Activated T-cell treated with anti-CD3 and anti-CD28 coated beads for 1 hour (primary cell): ENCODE data around the gene KCNJ4.
"Not testable (repeated sequence)": the region's sequence is repeated elsewhere in the genome, so short reads cannot be mapped to it uniquely, and the experiment has no call there.

ENCODE experiments used
- DNase-seq: peaks from one replicate; pipeline ENCODE4 v3.0.0-alpha.2; 2020; ENCODE audit warnings: low read depth

The KCNJ4 gene

GRCh38 chr22:38470179-38470578 lies 15.2 kb upstream of the KCNJ4 start:
- not testable (repeated sequence) for DNase-seq

- no peak for DNase-seq
These were observed 14.3 kb upstream of the KCNJ4 start for GRCh38 chr22:38469306-38469781.

DNA sequence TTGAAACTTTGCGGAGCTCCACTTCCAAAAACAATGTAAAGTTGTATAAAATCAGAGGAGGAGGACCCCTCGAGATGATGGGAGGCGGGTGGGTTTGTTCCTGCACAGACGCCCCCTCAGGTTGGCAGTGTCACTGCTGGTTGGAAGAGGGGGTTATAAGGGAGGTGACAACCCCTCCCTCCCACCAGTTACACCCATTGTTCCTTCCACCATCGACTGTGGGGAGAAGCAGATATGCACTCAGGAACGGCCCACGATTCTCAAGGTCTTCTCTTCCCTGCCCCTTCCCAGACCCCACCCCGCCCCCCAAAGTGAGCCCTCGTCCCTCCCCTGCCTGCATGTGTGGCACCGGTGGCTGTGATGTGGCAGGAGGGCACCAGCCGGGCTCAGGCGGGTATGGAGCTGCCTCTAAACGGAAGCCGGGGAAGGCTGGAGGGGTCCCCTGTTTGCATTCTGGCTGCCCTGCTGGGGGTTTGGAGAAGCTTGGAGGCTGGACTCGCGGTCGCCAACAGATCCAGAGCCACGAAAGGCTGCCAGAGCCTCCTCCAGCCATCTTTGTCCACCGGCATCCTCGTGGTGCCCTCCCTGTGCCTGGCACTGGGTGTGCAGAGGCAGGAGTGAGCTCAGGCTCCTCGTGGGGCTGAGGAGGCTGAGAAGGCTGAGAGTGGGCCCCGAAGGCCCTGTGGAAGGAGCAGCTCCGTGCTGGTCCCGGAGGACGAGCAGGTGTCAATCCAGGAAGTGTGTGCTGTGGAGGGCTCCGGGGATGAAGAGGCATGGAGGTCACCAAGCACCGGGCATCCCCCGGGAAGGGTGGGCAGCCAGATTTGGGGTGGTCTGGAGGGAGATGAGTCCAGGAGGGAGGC lies 13.7 kb upstream of the KCNJ4 start:
- DNase-seq: no peak

DNA sequence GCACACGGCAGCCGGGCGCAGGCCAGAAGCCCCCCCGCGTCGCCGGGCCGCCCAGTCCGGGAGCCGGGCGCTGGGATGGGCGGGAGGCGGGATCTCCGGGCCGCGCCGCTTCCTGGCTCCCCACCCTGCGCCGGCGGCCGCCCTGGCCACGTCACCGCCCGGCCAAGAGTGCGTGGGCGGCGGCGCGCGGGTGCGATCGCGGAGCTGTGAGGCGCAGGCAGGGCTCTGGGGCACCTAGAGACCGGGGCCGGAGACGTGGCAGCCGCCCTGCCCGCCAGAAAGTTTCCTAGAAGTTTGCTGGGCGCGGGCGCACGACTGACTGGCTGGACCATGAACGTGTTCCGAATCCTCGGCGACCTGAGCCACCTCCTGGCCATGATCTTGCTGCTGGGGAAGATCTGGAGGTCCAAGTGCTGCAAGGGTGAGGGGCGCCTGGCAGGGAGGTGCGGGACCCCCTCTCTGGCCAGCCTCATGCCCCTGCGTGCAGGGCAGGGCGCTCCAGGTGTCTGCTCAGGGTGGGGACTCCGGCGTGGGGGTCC lies 13.0 kb upstream of the KCNJ4 start, which contains the start of gene KDELR3:
Gene KDELR3, plus strand, starts transcription at position 193 of the 539 bp plus-strand sequence. Its CDS starts 138 bp downstream, at position 331.
- peak; percentile 27 for DNase-seq

GRCh38 chr22:38467438-38467903 lies 12.5 kb upstream of the KCNJ4 start:
- no peak for DNase-seq

- no peak for DNase-seq
These were observed 10.9 kb upstream of the KCNJ4 start for GRCh38 chr22:38465673-38466490.

DNA sequence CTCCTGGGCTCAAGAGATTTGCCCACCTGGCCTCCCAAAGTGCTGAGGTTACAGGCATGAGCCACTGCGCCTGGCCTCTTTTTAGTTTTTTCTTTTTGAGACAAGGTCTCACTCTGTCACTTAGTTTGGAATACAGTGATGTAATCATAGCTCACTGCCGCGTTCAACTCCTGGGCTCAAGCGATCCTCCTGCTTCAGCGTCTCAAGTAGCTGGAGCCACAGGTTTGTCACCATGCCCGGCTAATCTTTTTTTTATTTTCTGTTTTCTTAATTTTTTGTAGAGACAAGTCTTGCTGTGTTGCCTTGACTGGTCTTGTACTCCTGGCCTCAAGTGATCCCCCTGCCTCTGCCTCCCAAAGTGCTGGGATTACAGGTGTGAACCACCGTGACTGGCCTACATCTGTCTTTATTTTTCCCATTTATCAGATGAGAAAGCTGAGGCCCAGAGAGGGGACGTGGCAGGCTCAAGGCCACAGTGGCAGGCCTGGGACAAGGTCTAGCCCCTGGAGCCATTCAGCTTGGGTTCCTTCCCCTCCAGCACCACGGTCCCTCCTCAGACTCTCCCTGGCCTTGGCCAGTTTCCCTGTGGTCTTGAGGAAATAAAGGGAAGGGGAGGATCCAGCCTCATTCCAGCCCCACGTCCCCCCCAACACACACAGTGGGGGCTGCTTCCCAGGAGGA lies 10.1 kb upstream of the KCNJ4 start:
- DNase-seq: no peak

- DNase-seq: no peak
These were observed 8.2 kb upstream of the KCNJ4 start for GRCh38 chr22:38462960-38463784.

DNA sequence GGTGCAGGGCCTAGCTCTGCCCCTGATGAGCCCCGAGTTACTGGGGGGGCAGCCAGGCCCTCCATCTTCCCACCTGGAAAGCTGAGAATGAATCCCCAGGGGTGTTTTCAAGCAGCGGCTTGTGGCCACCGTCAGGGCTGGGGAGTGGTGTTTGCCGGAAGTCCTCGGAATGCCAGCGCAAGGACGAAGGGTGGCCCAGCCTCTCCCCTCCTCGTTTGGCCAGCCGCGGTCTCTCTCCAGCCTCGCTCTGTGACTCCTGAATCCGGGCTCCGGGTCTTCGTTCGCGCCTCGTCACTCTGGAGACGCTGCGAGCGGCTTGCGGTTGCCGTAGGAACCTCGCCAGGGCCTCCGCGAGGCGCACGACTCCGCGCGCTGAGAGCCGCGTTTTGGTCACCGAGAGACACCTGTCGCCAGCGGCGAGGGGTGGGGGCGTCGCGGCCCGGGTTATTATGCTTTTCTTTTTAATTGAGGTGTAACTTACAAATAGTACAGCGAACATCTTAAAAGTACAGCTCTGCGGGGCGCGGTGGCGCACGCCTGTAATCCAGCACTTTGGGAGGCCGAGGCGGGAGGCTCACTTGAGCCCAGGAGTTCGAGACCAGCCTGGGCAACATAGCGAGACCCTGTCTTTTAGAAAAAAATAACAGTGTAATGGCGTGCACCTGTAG lies 6.5 kb upstream of the KCNJ4 start:
- DNase-seq: peak; percentile 23

DNA sequence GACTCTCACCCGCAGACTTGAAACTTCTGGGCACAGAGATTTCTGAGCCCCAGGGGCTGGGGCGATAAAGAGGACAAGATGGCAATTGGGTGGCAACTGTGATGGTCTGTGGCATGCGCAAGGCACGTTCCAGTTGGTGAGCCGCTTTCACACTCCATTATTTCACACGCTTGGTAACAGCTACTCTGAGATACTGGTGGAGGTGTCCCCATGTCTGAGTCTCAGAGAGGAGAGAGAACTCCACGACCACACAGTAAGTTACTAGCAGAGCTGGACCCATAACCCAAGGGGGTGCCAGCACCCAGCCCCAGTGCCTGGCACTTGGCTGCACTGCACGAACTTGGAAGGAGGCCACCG lies 6.0 kb upstream of the KCNJ4 start:
- no peak for DNase-seq

- no peak for DNase-seq
These were observed 5.4 kb upstream of the KCNJ4 start for GRCh38 chr22:38460426-38460840.

DNA sequence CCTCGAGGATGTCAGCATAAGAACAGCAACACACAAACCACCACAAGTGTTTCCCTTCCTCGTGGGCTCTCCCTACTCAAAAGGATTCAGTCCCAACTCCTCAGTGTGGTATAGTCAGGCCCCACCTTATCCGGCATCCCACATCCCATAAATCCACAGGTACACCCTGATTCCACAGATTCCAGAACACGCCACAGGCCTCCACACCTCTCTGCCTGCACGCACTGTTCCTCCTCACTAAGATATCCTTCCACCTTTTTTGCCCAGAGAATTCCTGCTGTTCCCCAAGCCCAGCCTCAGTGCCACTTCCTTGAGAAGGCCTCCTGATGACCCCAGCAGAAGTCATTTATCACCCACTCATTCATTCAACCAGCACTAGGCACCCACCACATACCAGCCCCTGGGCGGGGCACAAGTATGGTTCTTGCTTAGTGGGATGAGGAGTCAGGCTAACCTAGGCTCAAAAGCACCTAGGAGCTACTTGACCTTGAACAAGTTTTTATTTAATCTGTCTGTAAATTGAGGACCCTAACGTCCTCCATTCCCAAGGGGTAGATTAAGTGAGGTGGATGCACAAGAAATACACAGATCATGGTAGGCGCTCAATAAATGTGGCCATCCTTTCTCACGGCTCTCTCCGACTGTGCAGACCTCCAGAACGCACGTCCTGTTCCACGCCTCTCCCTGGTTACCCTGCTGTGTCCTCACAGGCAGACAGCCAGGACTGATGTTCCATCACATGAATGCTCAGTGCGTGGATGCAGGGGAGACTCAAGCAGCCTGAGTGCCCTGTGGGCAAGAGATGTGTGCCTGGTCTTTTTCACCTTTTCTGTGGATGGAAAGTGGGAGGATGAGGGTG lies 2.1 kb upstream of the KCNJ4 start:
- DNase-seq: no peak

- DNase-seq: no peak
These were observed 1.4 kb upstream of the KCNJ4 start for GRCh38 chr22:38456272-38456835.

GRCh38 chr22:38455530-38456271 lies 702 bp upstream of the KCNJ4 start:
- DNase-seq: no peak

DNA sequence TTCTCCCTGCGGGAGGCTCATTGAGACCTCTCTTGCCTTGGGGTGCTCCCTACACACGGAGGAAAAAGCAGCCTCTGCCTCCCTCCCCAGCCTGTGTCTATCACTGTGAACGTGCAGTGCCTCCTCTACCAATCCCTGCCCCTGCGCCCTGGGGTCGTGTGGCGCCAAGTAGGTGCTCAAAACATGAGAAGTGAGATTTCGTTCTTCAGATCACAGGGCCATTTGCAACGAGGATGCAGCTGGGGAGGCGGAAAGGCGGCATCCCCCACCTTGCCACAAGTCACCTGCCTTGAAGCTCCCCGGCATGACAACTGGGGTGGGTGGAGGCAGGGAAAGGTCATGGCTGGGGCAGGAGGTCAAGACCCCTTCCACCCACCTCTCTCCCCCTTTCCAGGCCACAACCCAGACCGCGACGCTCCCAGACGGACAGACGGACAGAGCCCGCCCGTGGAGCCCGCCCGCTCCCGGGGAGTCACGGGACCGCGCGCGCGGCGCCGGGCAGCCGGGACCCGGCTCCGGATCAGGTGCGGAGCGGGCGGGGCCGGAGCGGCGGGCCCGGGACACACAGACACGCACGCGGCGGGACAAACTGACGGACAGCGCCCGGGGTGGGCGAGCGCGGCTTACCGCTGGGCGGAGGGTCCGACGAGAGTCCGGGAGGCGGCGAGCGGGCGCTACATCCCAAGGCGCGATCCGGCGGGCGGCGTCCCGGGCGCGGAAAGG lies 485 bp downstream of the KCNJ4 start:
- DNase-seq: no peak

DNA sequence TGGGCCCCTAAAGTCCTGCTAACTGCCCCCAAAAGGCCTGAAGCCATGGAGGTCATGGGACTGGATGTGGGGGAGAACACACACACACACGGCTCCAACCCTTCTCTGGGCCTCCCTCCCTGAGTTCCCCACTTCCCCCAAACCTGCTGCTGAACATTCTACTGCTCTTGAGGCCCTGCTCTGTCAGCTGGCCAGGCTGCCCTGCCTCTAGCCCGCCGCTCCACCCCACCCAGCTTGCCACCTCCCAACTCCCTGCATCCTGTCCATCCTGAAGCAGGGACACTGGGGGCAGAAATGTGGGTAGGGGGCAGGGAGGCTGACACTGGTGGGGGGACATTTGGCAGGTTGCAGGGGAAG lies 1.0 kb downstream of the KCNJ4 start:
- DNase-seq: no peak

- DNase-seq: no peak
These were observed 1.8 kb downstream of the KCNJ4 start for GRCh38 chr22:38453066-38453672.
